GM18508 (cell line): ENCODE results near the gene PTCD2.
A peak's percentile ranks its signal among the peaks of the same experiment; 100 is the strongest.

Experiments used
- ATAC-seq: cut with Tn5 transposase; IDR thresholded peaks from one replicate; pipeline ENCODE4 v1.9.1; 2021; ENCODE audit warnings: moderate number of reproducible peaks; ENCODE audit not compliant: insufficient read depth, unreplicated experiment

Gene PTCD2, protein sequence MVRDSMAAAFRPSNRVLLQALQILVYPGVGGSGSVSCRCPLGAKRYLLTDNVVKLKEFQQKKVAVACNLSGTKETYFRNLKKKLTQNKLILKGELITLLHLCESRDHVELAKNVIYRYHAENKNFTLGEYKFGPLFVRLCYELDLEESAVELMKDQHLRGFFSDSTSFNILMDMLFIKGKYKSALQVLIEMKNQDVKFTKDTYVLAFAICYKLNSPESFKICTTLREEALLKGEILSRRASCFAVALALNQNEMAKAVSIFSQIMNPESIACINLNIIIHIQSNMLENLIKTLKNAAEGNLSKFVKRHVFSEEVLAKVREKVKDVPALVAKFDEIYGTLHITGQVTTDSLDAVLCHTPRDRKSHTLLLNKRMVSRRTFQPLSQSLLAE

GRCh38 chr5:72319976-72320752, at the start of gene PTCD2, which contains the start of gene MRPS27:
PTCD2 (plus strand) TSS chr5:72320373; CDS start chr5:72320383, 10 bp downstream.
MRPS27 (minus strand) TSS chr5:72320240; CDS start chr5:72320221, 19 bp downstream.
- ATAC-seq: peak; percentile 95

DNA sequence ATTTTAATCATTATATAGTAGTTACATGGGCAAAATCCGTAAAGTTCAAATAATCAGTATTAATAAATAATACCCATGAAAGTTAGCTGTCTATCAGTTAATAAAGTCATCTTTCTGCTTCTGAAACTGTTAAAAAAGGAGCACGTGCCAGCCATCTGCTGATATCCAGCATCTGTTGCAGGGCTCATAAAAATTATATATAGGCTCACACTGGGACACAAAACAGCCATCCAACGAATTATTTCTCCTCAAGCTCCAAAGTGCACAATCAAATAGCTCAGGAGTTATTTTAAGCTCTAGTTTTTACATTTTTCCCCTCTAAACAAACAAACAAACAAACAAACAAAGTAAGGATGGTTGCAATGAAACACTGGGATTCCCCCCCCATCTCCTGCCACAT, 48.5 kb upstream of the PTCD2 start:
- ATAC-seq: no peak

DNA sequence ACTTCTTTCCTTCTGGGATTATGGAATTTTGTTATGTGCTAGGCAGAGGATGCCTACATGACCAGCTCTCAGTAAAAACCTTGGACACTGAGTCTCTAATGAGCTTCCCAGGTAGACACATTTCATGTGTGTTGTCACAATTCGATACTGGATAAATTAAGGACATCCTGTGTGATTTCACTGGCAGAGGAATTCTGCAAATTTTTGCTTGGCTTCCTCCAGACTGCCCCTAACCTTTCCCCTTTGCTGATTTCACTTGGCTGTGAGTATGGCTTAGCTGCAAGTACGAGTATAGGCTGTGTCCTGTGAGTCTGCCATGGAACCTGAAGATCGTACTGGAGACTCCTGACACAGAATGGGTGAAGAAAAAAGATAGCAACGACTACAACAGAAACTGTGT, 47.8 kb upstream of the PTCD2 start:
- no peak for ATAC-seq

DNA sequence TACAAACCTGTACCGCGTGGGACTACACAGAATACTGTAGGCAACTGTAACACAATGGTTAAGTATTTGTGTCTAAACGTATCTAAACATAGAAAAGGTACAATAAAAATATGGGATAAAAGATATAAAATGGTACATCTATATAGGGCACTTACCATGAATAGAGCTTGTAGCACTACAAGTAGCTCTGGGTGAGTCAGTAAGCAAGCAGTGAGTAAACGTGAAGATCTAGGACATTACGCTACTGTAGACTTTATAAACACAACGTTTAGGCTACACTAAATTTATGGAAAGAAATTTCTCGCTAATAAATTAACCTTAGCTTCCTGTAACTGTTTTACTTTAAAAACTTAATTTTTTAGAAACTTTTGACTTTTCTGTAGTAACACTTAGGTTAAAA, 46.6 kb upstream of the PTCD2 start:
- no peak for ATAC-seq

- no peak for ATAC-seq
Measured at GRCh38 chr5:72276219-72276752, 43.9 kb upstream of the PTCD2 start.

GRCh38 chr5:72280581-72281069, 39.5 kb upstream of the PTCD2 start:
- no peak for ATAC-seq

DNA sequence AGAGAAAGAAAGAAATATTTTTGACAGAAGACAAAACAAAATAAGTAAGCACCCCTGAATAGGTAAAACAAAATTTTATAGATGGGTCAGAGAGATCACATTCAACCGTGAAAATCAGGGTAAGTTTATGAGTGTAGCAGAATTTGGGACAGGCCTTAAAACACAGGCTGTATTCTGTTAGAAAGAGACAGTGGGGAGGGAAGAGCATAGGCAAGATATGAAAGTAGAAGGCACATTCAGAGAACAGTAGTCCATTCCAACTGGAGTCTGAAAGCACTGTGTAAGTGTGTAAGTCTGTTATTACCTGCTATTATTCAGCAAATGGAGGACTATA, 38.8 kb upstream of the PTCD2 start:
- no peak for ATAC-seq

DNA sequence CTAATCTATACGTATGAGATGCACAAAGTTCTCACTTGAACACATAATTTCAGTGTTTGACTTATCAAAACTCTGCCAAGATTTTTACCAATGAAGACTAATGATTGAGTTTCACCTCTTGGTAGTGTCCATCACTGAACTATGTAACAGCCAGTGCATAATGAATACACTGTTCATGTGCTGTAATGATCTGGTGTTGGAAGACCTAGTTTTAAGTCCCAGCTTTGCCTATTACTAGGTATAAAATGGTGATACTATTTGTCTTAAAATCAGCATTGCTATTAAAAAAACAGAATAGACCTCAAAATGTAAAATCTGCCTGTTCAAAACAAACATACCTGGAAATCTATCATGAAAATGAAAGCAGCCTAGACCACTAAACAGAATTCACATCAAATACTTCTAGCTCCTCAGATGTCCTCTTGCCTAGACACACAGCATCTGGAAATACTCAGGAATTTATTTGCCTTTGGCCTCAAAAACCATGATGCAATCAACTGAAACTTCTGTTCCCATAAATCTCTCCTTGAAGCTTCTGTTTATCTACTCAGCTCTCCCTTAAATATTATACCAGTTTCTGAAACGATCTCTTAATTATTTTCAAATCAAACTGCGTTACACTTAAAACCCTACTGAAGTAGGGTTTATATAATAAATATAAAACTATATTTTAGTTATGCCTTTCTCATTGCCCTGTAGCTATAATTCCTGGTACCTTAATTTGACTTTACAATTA, 38.2 kb upstream of the PTCD2 start:
- ATAC-seq: no peak

- no peak for ATAC-seq
Measured at GRCh38 chr5:72282878-72283277, 37.3 kb upstream of the PTCD2 start.

DNA sequence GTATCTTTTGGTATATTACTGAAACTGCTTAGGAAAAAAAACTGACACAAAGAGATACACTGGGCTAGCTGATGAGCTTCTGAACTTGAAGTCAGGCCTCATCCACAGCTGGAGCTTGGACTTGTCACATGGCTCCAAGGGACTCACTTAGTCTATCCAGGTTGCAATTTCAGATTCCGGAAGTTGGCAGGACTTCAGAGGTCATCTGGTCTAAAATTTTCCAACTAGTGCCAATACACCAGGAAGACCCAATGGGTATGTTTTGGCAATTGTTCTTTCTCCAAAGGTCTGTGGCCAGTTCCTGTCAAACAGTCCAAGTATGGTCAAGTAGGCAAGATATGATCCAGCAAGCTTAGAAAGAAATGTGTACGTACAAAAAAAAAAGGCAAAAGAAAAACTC, 36.8 kb upstream of the PTCD2 start:
- ATAC-seq: no peak

DNA sequence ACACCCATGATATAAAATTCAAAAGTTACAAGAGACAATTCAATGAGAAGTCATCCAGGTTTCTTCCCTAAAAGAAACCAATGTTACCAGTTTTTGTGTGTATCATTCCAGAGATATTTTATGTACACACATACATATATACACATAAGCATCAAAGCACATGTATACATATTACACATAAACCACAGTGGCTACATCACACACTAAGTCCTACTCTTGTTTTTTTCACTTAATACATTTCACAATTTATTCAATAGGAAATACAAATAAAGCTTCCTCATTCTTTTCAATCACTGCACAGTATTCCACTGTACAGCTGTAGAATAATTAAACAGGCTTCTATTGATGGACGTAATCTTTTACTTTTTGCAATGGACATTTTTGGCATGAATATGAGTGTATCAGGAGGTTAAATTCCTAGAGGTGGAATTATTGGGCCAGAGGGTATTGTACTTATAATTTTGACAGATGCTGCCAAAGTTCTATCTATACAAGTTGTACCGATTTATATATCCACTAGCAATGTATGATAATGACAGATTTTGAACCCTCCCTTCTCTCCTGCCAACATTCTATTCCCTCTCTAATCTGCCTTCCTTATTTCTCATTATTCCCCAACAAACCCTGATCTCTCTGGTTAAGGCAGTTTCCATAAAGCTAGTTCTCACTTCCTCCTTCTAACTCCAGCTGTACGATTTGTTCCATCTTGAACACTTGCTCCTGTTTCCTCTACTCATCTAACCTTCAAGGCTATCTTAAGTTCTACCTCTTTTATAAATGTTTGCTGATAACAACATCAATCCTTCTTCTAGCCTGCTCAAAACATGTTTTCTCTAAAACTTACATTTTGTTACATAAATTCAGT, 35.4 kb upstream of the PTCD2 start:
- ATAC-seq: no peak

DNA sequence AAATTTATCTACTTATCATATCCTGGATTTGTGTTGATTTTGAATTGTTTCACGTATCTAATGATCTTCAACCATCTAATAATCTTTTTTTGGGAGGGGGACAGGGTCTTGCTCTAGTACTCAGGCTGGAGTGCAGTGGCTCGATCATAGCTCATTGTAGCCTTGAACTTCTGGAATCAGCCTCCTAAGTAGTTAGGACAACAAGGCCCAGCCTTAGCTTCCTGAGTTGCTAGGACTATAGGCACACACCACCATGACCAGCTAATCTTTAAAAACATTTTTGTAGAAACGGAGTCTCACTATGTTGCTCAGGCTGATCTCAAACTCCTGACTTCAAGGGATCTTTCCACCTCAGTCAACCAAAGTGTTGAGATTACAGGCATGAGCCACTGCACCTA, 34.8 kb upstream of the PTCD2 start:
- ATAC-seq: no peak

DNA sequence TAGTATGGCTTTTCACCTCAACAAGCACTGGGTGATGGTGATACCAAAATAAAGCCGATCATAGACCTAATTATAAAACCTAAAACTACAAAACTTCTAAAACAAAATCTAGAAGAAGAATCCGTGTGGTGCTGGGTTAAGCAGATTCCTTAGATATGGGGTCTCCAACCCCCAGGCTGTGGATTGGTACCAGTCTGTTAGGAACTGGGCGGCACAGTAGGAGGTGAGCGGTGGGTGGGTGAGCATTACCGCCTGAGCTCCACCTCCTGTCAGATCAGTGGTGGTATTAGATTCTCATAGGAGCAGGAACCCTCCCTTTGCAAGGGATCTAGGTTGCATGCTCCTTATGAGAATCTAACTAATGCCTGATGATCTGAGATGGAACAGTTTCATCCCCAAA, 33.4 kb upstream of the PTCD2 start:
- ATAC-seq: no peak

GRCh38 chr5:72288924-72289323, 31.2 kb upstream of the PTCD2 start:
- no peak for ATAC-seq

- ATAC-seq: no peak
Measured at GRCh38 chr5:72290356-72291133, 29.6 kb upstream of the PTCD2 start.

- no peak for ATAC-seq
Measured at GRCh38 chr5:72291601-72292000, 28.6 kb upstream of the PTCD2 start.

DNA sequence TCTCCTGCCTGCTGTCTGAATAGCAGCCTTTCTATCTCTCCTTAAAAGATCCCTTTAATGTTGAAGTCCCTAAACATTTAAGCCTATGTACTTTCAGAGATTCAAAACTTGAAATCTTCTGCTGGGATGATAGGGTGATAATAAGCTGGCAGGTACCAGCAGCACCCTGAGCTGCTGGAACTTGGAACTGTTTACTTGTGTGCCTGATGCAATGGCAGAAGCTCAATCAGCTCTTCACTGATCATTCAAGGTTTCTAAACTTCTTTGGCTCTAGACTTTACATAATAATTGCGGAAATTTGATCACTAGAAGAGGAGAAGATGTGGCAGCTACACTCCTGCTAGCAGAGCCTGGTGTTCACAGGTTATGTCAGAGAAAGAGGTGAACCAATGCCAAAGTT, 27.8 kb upstream of the PTCD2 start:
- ATAC-seq: no peak

DNA sequence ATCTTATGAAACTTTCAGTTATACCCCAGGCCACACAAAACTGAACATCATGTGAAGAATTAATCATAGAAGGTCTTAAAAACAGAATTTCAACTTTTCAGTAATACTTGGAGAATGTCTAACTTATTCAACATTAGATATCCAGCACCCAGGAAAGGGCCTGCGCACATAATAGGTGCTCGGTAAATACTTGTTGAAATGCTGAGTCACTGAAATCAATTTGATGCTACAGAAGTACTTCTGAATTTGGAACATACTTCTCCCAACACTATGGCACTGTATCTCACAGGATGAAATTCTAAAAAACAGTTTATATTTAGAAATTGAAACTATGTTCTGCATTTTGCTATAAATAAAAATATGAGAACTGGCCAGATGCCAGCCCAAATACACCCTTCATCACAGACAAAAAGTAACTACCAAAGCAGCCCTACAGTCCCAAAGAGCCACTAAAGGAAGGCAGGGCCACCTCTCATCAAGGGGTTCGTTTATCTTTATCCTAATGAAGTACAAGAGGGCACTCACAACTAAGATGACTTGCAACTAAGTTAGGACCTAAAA, 26.6 kb upstream of the PTCD2 start:
- no peak for ATAC-seq

- no peak for ATAC-seq
Measured at GRCh38 chr5:72294473-72294872, 25.7 kb upstream of the PTCD2 start.
